ENCODE measurements around the gene SARS1.

GRCh38 chr1:109164538-109164937 is 49.2 kb upstream of the SARS1 start:
- TF ChIP-seq, protein P1, sequence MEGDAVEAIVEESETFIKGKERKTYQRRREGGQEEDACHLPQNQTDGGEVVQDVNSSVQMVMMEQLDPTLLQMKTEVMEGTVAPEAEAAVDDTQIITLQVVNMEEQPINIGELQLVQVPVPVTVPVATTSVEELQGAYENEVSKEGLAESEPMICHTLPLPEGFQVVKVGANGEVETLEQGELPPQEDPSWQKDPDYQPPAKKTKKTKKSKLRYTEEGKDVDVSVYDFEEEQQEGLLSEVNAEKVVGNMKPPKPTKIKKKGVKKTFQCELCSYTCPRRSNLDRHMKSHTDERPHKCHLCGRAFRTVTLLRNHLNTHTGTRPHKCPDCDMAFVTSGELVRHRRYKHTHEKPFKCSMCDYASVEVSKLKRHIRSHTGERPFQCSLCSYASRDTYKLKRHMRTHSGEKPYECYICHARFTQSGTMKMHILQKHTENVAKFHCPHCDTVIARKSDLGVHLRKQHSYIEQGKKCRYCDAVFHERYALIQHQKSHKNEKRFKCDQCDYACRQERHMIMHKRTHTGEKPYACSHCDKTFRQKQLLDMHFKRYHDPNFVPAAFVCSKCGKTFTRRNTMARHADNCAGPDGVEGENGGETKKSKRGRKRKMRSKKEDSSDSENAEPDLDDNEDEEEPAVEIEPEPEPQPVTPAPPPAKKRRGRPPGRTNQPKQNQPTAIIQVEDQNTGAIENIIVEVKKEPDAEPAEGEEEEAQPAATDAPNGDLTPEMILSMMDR (IDR thresholded peaks at IDR 0.05): no peak
- no peak for TF ChIP-seq EP300 (IDR thresholded peaks at IDR 0.05)
